WTC11 (cell line): ENCODE results near the gene TAF1D. TPM values are rescaled to one million over a fixed set of nuclear protein-coding genes. Genes with fewer than 3 reads are reported as not detected.

ENCODE experiments used
- ATAC-seq: fragments of 200-7000 bp; cut with Tn5 transposase; 2 replicates; pipeline ENCODE4 v1.10.0; 2021; ENCODE audit warnings: mild to moderate bottlenecking, moderate library complexity
- CTCF ChIA-PET: fragments of 300-600 bp; sonication (Branson Sonifier 250); formaldehyde crosslinking; loops from one replicate; lab custom pipeline; 2021; ENCODE audit warnings: antibody characterized with exemption; lab: Charles Lee
- POLR2A ChIA-PET: fragments of 350-600 bp; sonication (Branson Sonifier 250); formaldehyde crosslinking; loops from one replicate; lab custom pipeline; 2021; ENCODE audit warnings: antibody characterized with exemption; lab: Charles Lee
- DNase-seq: peaks from one replicate; pipeline ENCODE4 v3.0.0; 2021; ENCODE audit warnings: low spot score
- H3K27ac Mint-ChIP-seq: 2 replicates; pipeline ENCODE4 v1.8.0; 2021; ENCODE audit warnings: mixed read lengths
- H3K27me3 Mint-ChIP-seq: 2 replicates; pipeline ENCODE4 v1.8.0; 2021; ENCODE audit warnings: low read depth, mild to moderate bottlenecking, moderate library complexity, mixed read lengths
- H3K36me3 Mint-ChIP-seq: 2 replicates; pipeline ENCODE4 v1.8.0; 2021; ENCODE audit warnings: mixed read lengths
- H3K4me1 Mint-ChIP-seq: 2 replicates; pipeline ENCODE4 v1.8.0; 2022; ENCODE audit warnings: mixed read lengths
- H3K4me3 Mint-ChIP-seq: 2 replicates; pipeline ENCODE4 v1.8.0; 2021; ENCODE audit warnings: mild to moderate bottlenecking, moderate library complexity, mixed read lengths
- H3K9me3 Mint-ChIP-seq: 2 replicates; pipeline ENCODE4 v1.8.0; 2021; ENCODE audit warnings: mixed read lengths
- CREM ChIP-seq: sonication (generic); formaldehyde crosslinking; IDR thresholded peaks from 2 replicates; pipeline ENCODE4 v1.8.1; 2022; ENCODE audit warnings: mild to moderate bottlenecking, missing genetic modification reagents, moderate library complexity
- FOXK1 ChIP-seq: sonication (generic); formaldehyde crosslinking; IDR thresholded peaks from 2 replicates; pipeline ENCODE4 v1.8.0; 2022; ENCODE audit warnings: mild to moderate bottlenecking, moderate library complexity, missing genetic modification reagents
- GABPB1 ChIP-seq: sonication (generic); formaldehyde crosslinking; IDR thresholded peaks from 2 replicates; pipeline ENCODE4 v1.8.1; 2023; ENCODE audit warnings: mild to moderate bottlenecking, missing genetic modification reagents
- IRF2 ChIP-seq: sonication (generic); formaldehyde crosslinking; IDR thresholded peaks from 2 replicates; pipeline ENCODE4 v1.8.0; 2022; ENCODE audit warnings: low read depth, missing genetic modification reagents, borderline replicate concordance
- MYBL2 ChIP-seq: sonication (generic); formaldehyde crosslinking; IDR thresholded peaks from 2 replicates; pipeline ENCODE4 v1.8.1; 2023; ENCODE audit warnings: mild to moderate bottlenecking, moderate library complexity, missing genetic modification reagents
- NR2C2 ChIP-seq: sonication (generic); formaldehyde crosslinking; IDR thresholded peaks from 2 replicates; pipeline ENCODE4 v1.8.0; 2022; ENCODE audit warnings: mild to moderate bottlenecking, missing genetic modification reagents
- RORB ChIP-seq: fragments of 250-450 bp; sonication (Bioruptor Pico); IDR thresholded peaks from 2 replicates; pipeline ENCODE4 v1.9.0; 2021; ENCODE audit warnings: mild to moderate bottlenecking
- SMAD3 ChIP-seq: sonication (generic); formaldehyde crosslinking; IDR thresholded peaks from 2 replicates; pipeline ENCODE4 v1.8.0; 2022; ENCODE audit warnings: missing genetic modification reagents, mild to moderate bottlenecking, borderline replicate concordance
- SMAD4 ChIP-seq: sonication (generic); formaldehyde crosslinking; IDR thresholded peaks from 2 replicates; pipeline ENCODE4 v1.8.0; 2022; ENCODE audit warnings: mild to moderate bottlenecking, missing genetic modification reagents
- SOX15 ChIP-seq: fragments of 250-450 bp; sonication (Bioruptor Pico); IDR thresholded peaks from 2 replicates; pipeline ENCODE4 v1.9.0; 2021; ENCODE audit warnings: mild to moderate bottlenecking
- SP1 ChIP-seq: sonication (generic); formaldehyde crosslinking; conservative IDR thresholded peaks from 2 replicates; pipeline ENCODE4 v1.8.1; 2022; ENCODE audit warnings: missing genetic modification reagents
- ZBTB21 ChIP-seq: sonication (generic); formaldehyde crosslinking; IDR thresholded peaks from 2 replicates; pipeline ENCODE4 v1.8.1; 2023; ENCODE audit warnings: mild to moderate bottlenecking, missing genetic modification reagents, borderline replicate concordance
- ZNF121 ChIP-seq: sonication (generic); formaldehyde crosslinking; IDR thresholded peaks from 2 replicates; pipeline ENCODE4 v1.8.0; 2023; ENCODE audit warnings: missing genetic modification reagents
- ZNF396 ChIP-seq: fragments of 250-450 bp; sonication (Bioruptor Pico); IDR thresholded peaks from 2 replicates; pipeline ENCODE4 v1.8.0; 2021; ENCODE audit warnings: mild to moderate bottlenecking, moderate library complexity, borderline replicate concordance
- total RNA-seq: library from RNA; stranded (reverse); gene quantifications from 3 replicates; pipeline ENCODE4 v1.2.3, GENCODE V29; 2021
- TF ChIP-seq, protein P1 (sequence below): sonication (generic); formaldehyde crosslinking; IDR thresholded peaks from 2 replicates; pipeline ENCODE4 v1.8.0; 2023; ENCODE audit warnings: mild to moderate bottlenecking, missing genetic modification reagents
- TF ChIP-seq, protein P2 (sequence below): sonication (generic); formaldehyde crosslinking; conservative IDR thresholded peaks from 2 replicates; pipeline ENCODE4 v1.8.1; 2022; ENCODE audit warnings: mild to moderate bottlenecking, missing genetic modification reagents
- TF ChIP-seq, protein P3 (sequence below): fragments of 250-450 bp; sonication (Bioruptor Pico); IDR thresholded peaks from 2 replicates; pipeline ENCODE4 v1.8.0; 2021; ENCODE audit warnings: mild to moderate bottlenecking
- TF ChIP-seq, protein P4 (sequence below): sonication (generic); formaldehyde crosslinking; IDR thresholded peaks from 2 replicates; pipeline ENCODE4 v1.8.0; 2023; ENCODE audit warnings: missing genetic modification reagents, mild to moderate bottlenecking, borderline replicate concordance
- TF ChIP-seq, protein P5 (sequence below): fragments of 250-450 bp; sonication (Bioruptor Pico); IDR thresholded peaks from 2 replicates; pipeline ENCODE4 v1.9.0; 2021; ENCODE audit warnings: mild to moderate bottlenecking

Gene TAF1D
- total RNA-seq, 1 experiment from 2014 or later: 223 TPM

DNA sequence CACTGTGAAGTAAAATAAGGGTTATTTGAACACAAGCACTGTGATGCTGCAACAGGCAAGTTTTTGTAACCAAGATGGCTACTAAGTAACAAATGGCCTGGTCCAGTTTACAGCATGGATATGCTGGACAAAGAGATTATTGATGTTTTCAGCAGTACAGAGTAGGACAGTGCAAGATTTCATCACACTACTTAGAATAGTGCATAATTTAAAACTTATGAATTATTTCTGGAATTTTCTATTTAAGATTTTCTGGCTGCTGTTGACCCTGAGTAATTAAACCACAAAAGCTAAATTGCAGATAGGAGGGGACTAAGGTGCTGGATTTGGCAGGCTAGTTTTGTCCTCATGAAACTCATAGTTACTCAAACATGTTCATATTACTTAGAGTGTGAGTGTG, 46.7 kb downstream of the TAF1D start:
- no peak overlapping the region for H3K4me3 Mint-ChIP-seq
- TF ChIP-seq ZBTB21 (CRISPR knock-in tag) (no peak), ZNF121 (CRISPR knock-in tag) (no peak), GABPB1 (CRISPR knock-in tag) (no peak), SOX15 (CRISPR knock-in tag) (no peak), SMAD4 (CRISPR knock-in tag) (no peak), RORB (CRISPR knock-in tag) (no peak), SP1 (CRISPR knock-in tag) (no peak), NR2C2 (CRISPR knock-in tag) (no peak), ZNF396 (no peak), MYBL2 (CRISPR knock-in tag) (no peak), CREM (CRISPR knock-in tag) (no peak), FOXK1 (CRISPR knock-in tag) (no peak)
- TF ChIP-seq, protein P1, sequence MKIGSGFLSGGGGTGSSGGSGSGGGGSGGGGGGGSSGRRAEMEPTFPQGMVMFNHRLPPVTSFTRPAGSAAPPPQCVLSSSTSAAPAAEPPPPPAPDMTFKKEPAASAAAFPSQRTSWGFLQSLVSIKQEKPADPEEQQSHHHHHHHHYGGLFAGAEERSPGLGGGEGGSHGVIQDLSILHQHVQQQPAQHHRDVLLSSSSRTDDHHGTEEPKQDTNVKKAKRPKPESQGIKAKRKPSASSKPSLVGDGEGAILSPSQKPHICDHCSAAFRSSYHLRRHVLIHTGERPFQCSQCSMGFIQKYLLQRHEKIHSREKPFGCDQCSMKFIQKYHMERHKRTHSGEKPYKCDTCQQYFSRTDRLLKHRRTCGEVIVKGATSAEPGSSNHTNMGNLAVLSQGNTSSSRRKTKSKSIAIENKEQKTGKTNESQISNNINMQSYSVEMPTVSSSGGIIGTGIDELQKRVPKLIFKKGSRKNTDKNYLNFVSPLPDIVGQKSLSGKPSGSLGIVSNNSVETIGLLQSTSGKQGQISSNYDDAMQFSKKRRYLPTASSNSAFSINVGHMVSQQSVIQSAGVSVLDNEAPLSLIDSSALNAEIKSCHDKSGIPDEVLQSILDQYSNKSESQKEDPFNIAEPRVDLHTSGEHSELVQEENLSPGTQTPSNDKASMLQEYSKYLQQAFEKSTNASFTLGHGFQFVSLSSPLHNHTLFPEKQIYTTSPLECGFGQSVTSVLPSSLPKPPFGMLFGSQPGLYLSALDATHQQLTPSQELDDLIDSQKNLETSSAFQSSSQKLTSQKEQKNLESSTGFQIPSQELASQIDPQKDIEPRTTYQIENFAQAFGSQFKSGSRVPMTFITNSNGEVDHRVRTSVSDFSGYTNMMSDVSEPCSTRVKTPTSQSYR (CRISPR knock-in tag): no peak
- TF ChIP-seq, protein P2, sequence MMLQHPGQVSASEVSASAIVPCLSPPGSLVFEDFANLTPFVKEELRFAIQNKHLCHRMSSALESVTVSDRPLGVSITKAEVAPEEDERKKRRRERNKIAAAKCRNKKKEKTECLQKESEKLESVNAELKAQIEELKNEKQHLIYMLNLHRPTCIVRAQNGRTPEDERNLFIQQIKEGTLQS (CRISPR knock-in tag): no peak
- TF ChIP-seq, protein P3, sequence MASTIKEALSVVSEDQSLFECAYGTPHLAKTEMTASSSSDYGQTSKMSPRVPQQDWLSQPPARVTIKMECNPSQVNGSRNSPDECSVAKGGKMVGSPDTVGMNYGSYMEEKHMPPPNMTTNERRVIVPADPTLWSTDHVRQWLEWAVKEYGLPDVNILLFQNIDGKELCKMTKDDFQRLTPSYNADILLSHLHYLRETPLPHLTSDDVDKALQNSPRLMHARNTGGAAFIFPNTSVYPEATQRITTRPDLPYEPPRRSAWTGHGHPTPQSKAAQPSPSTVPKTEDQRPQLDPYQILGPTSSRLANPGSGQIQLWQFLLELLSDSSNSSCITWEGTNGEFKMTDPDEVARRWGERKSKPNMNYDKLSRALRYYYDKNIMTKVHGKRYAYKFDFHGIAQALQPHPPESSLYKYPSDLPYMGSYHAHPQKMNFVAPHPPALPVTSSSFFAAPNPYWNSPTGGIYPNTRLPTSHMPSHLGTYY: no peak
- TF ChIP-seq, protein P4, sequence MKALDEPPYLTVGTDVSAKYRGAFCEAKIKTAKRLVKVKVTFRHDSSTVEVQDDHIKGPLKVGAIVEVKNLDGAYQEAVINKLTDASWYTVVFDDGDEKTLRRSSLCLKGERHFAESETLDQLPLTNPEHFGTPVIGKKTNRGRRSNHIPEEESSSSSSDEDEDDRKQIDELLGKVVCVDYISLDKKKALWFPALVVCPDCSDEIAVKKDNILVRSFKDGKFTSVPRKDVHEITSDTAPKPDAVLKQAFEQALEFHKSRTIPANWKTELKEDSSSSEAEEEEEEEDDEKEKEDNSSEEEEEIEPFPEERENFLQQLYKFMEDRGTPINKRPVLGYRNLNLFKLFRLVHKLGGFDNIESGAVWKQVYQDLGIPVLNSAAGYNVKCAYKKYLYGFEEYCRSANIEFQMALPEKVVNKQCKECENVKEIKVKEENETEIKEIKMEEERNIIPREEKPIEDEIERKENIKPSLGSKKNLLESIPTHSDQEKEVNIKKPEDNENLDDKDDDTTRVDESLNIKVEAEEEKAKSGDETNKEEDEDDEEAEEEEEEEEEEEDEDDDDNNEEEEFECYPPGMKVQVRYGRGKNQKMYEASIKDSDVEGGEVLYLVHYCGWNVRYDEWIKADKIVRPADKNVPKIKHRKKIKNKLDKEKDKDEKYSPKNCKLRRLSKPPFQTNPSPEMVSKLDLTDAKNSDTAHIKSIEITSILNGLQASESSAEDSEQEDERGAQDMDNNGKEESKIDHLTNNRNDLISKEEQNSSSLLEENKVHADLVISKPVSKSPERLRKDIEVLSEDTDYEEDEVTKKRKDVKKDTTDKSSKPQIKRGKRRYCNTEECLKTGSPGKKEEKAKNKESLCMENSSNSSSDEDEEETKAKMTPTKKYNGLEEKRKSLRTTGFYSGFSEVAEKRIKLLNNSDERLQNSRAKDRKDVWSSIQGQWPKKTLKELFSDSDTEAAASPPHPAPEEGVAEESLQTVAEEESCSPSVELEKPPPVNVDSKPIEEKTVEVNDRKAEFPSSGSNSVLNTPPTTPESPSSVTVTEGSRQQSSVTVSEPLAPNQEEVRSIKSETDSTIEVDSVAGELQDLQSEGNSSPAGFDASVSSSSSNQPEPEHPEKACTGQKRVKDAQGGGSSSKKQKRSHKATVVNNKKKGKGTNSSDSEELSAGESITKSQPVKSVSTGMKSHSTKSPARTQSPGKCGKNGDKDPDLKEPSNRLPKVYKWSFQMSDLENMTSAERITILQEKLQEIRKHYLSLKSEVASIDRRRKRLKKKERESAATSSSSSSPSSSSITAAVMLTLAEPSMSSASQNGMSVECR (CRISPR knock-in tag): no peak
- CTCF ChIA-PET: no interaction called here
- H3K36me3 Mint-ChIP-seq: peaks cover 61% of the 10 kb centered on the region
- no peaks in the 10 kb centered on the region for H3K27me3 Mint-ChIP-seq
- POLR2A ChIA-PET: no interaction called here
- no peaks in the 10 kb centered on the region for H3K9me3 Mint-ChIP-seq
- ATAC-seq: no peak
- H3K27ac Mint-ChIP-seq: no peak overlapping the region
- no peak for DNase-seq
- H3K4me1 Mint-ChIP-seq: no peaks in the 10 kb centered on the region

DNA sequence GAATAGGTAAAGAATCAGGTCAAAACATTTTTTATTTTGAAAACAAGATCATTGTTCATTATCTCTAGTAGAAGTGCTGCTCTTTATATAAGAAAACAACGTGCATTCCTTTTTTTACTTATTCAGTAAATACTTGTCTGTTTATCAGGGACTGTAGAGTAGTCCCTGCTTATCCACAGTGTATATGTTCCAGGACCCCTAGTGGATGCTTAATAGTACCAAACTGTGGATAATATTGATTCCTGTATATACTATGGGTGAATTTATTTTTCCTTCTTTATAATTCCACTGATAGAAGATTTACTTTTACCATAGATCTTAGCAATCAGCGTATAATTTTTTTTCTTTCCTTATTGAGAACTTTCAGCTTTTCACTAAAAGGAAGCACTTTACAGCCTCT, 47.2 kb downstream of the TAF1D start:
- ChIA-PET CTCF (no interaction called here), POLR2A (no interaction called here)
- ATAC-seq: no peak
- H3K27me3 Mint-ChIP-seq: no peaks in the 10 kb centered on the region
- TF ChIP-seq, protein P5, sequence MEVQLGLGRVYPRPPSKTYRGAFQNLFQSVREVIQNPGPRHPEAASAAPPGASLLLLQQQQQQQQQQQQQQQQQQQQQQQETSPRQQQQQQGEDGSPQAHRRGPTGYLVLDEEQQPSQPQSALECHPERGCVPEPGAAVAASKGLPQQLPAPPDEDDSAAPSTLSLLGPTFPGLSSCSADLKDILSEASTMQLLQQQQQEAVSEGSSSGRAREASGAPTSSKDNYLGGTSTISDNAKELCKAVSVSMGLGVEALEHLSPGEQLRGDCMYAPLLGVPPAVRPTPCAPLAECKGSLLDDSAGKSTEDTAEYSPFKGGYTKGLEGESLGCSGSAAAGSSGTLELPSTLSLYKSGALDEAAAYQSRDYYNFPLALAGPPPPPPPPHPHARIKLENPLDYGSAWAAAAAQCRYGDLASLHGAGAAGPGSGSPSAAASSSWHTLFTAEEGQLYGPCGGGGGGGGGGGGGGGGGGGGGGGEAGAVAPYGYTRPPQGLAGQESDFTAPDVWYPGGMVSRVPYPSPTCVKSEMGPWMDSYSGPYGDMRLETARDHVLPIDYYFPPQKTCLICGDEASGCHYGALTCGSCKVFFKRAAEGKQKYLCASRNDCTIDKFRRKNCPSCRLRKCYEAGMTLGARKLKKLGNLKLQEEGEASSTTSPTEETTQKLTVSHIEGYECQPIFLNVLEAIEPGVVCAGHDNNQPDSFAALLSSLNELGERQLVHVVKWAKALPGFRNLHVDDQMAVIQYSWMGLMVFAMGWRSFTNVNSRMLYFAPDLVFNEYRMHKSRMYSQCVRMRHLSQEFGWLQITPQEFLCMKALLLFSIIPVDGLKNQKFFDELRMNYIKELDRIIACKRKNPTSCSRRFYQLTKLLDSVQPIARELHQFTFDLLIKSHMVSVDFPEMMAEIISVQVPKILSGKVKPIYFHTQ (CRISPR knock-in tag): no peak
- TF ChIP-seq IRF2 (CRISPR knock-in tag): no peak
- TF ChIP-seq SMAD3: no peak
- no peak for TF ChIP-seq SOX15 (CRISPR knock-in tag)
- no peak for TF ChIP-seq SP1 (CRISPR knock-in tag)
- H3K9me3 Mint-ChIP-seq: no peaks in the 10 kb centered on the region
- no peak overlapping the region for H3K27ac Mint-ChIP-seq
- H3K4me3 Mint-ChIP-seq: no peak overlapping the region
- no peak for DNase-seq
- no peaks in the 10 kb centered on the region for H3K4me1 Mint-ChIP-seq
- H3K36me3 Mint-ChIP-seq: peaks cover 61% of the 10 kb centered on the region
